RWPE2 (cell line): ENCODE data around the gene CMAS.
A peak's percentile ranks its signal among the peaks of the same experiment; 100 is the strongest.
"Not testable (repeated sequence)": the region's sequence is repeated elsewhere in the genome, so short reads cannot be mapped to it uniquely, and the experiment has no call there.

ENCODE experiments used
- ATAC-seq: fragments of 200-7000 bp; cut with Tn5 transposase; 3 replicates; pipeline ENCODE4 v1.9.1; 2021; ENCODE audit warnings: low read depth
- DNase-seq: peaks from one replicate; pipeline ENCODE4 v3.0.0-alpha.2; 2020; ENCODE audit warnings: low spot score
- H3K27ac ChIP-seq: fragments of 450-650 bp; 2 replicates; pipeline ENCODE4 v1.5.1; 2017; ENCODE audit warnings: mild to moderate bottlenecking; ENCODE audit not compliant: poor library complexity, severe bottlenecking
- H3K27me3 ChIP-seq: fragments of 250-450 bp; sonication (Bioruptor Pico); 2 replicates; pipeline ENCODE4 v1.5.1; 2021; ENCODE audit warnings: mild to moderate bottlenecking, moderate library complexity; ENCODE audit not compliant: insufficient read depth, poor library complexity, severe bottlenecking
- H3K36me3 ChIP-seq: fragments of 250-450 bp; sonication (Bioruptor Pico); 2 replicates; pipeline ENCODE4 v1.5.1; 2020; ENCODE audit warnings: low read depth, mild to moderate bottlenecking, moderate library complexity
- H3K4me1 ChIP-seq: fragments of 250-450 bp; sonication (Bioruptor Pico); 2 replicates; pipeline ENCODE4 v1.5.1; 2021; ENCODE audit warnings: mild to moderate bottlenecking, moderate library complexity; ENCODE audit not compliant: insufficient read depth, poor library complexity, severe bottlenecking
- H3K4me3 ChIP-seq: fragments of 250-450 bp; sonication (Bioruptor Pico); 2 replicates; pipeline ENCODE4 v1.5.1; 2021; ENCODE audit warnings: mild to moderate bottlenecking, moderate library complexity; ENCODE audit not compliant: severe bottlenecking
- H3K9me3 ChIP-seq: fragments of 250-450 bp; sonication (Bioruptor Pico); 2 replicates; pipeline ENCODE4 v1.5.1; 2021; ENCODE audit warnings: mild to moderate bottlenecking, moderate library complexity; ENCODE audit not compliant: severe bottlenecking
- TF ChIP-seq, protein P1 (sequence below): fragments of 450-650 bp; IDR thresholded peaks from one replicate; pipeline ENCODE4 v1.5.1; 2017; ENCODE audit warnings: mild to moderate bottlenecking, moderate library complexity; ENCODE audit not compliant: poor library complexity, severe bottlenecking

The CMAS gene

DNA sequence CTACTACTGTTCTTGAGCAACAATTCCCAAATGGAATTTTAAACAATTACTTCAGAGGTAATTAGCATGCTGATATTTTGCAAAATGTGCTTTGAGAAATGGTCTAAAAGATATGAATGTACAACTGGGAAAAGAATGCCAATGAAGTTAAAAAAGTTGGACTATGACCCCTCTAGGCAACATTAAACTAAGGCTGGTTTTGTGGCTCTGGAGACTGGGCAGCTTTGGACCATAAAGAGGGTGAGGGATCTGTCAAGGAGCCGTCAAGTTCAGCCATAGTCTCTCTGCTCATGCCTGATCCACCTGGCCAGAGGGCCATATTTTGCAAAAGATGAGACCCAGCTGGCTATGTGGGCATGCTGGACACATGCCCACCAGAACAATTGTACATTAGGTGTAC, 38.8 kb downstream of the CMAS start:
- H3K27me3 ChIP-seq: no peaks in the 10 kb centered on the region
- no peak for DNase-seq
- no peak overlapping the region for H3K4me3 ChIP-seq
- no peak for ATAC-seq
- H3K4me1 ChIP-seq: no peaks in the 10 kb centered on the region
- TF ChIP-seq, protein P1, sequence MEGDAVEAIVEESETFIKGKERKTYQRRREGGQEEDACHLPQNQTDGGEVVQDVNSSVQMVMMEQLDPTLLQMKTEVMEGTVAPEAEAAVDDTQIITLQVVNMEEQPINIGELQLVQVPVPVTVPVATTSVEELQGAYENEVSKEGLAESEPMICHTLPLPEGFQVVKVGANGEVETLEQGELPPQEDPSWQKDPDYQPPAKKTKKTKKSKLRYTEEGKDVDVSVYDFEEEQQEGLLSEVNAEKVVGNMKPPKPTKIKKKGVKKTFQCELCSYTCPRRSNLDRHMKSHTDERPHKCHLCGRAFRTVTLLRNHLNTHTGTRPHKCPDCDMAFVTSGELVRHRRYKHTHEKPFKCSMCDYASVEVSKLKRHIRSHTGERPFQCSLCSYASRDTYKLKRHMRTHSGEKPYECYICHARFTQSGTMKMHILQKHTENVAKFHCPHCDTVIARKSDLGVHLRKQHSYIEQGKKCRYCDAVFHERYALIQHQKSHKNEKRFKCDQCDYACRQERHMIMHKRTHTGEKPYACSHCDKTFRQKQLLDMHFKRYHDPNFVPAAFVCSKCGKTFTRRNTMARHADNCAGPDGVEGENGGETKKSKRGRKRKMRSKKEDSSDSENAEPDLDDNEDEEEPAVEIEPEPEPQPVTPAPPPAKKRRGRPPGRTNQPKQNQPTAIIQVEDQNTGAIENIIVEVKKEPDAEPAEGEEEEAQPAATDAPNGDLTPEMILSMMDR: no peak
- H3K36me3 ChIP-seq: no peaks in the 10 kb centered on the region
- H3K9me3 ChIP-seq: no peaks in the 10 kb centered on the region
- no peak overlapping the region for H3K27ac ChIP-seq

DNA sequence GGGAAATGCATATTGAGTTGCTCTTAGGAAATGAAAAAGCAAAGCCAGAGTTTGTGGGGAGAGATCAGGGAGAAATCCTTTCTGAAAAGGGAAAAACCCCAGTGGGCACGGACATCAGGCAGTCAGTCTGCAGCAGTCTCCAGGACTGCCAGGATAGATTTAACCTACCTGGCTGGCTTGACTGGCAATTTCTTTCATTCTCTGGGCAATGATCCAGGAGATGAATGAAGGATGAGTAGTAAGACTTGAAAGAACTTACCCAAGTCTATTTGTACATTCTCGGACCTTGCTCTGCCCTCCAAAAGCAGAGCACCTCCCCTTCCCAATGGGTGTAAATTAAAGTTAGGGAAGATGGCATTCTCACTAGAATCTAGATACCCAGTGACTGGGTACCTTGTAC, 42.9 kb downstream of the CMAS start:
- no peaks in the 10 kb centered on the region for H3K9me3 ChIP-seq
- no peaks in the 10 kb centered on the region for H3K27me3 ChIP-seq
- H3K36me3 ChIP-seq: no peaks in the 10 kb centered on the region
- TF ChIP-seq, protein P1: no peak
- ATAC-seq (peak; percentile 65; the same call in 2 of the 3 replicates), DNase-seq (no peak)
- no peak overlapping the region for H3K27ac ChIP-seq
- H3K4me1 ChIP-seq: no peaks in the 10 kb centered on the region
- no peak overlapping the region for H3K4me3 ChIP-seq

DNA sequence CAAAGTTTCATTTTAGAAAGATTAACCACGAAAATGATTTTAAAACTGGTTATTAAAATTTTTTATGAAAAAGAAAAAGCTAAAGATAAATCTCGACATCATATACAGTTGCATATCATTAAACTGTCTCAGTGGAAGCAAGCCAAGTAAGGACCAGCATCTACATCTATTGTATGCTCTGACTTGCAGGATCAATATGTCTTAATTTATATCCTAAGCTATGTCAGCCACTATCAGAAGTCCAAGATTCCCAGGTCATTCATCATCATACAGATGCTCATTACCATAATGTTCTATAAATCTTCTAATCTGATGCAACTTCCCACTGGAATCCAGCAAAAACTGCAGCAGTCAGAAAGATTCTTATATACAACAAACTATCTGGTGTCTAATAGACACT, 43.5 kb downstream of the CMAS start:
- no peaks in the 10 kb centered on the region for H3K4me1 ChIP-seq
- no peaks in the 10 kb centered on the region for H3K27me3 ChIP-seq
- ATAC-seq (no peak), DNase-seq (no peak)
- TF ChIP-seq, protein P1: no peak
- no peaks in the 10 kb centered on the region for H3K36me3 ChIP-seq
- H3K4me3 ChIP-seq: no peak overlapping the region
- no peaks in the 10 kb centered on the region for H3K9me3 ChIP-seq
- H3K27ac ChIP-seq: no peak overlapping the region

DNA sequence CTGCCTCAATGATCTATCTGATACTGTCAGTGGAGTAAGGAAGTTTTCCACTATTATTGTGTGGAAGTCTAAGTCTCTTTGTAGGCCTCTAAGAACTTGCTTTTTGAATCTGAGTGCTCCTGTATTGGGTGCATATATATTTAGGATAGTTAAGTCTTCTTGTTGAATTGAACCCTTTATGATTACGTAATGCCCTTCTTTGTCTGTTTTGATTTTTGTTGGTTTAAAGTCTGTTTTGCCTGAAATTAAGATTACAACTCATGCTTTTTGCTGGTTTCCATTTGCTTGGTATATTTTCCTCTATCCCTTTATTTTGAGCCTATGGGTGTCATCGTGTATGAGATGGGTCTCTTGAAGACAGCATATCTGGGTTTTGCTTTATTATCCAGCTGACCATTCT, 53.0 kb downstream of the CMAS start:
- H3K9me3 ChIP-seq, H3K4me3 ChIP-seq, DNase-seq, H3K27ac ChIP-seq, H3K27me3 ChIP-seq, ATAC-seq, H3K36me3 ChIP-seq, H3K4me1 ChIP-seq: not testable (repeated sequence)

DNA sequence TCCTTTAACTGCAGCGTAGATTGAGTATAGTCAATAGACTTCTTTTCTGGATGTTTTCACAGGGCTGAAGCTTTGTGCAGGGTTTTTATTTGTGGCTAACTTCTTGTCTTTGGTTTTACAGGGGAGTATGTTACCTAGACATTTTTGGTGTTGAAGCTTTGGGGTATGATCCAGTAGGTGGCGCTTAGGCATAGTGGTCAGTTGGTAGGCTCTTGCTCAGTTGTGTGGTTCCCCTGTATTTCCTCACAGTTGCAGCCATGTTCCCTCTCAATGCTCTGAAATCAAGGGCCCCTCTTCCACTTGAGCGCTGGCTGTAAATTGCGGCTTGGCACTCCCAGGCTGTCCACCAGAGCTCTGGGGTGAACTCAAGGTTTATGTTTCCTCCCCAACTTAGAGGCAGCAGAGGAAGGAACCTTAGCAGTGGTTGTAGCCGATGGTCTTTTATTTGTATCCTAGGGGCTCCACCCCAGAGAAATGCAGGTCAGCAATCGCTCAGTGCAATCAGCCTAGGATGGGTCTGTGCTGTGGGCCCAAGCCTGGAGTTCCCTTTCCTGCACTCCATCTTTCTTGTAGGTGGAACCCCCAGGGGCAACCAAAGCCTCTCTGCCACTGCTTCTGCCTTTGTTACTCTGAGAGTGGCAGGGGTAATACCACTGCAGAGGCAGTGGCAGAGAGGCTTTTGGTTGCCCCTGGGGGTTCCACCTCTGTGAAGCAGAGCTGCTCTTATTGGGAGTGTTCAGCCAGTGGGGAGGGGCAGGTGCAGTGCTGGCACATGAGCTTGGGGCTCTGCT, 55.1 kb downstream of the CMAS start:
- H3K27me3 ChIP-seq: no peaks in the 10 kb centered on the region
- H3K4me3 ChIP-seq: no peak overlapping the region
- no peaks in the 10 kb centered on the region for H3K36me3 ChIP-seq
- ATAC-seq (no peak), DNase-seq (no peak)
- H3K27ac ChIP-seq: no peak overlapping the region
- no peaks in the 10 kb centered on the region for H3K9me3 ChIP-seq
- TF ChIP-seq, protein P1: no peak
- H3K4me1 ChIP-seq: no peaks in the 10 kb centered on the region
